PC-9 (cell line): ENCODE data around the gene TAF11. TPM values are rescaled to one million over a fixed set of nuclear protein-coding genes. Genes with fewer than 3 reads are reported as not detected.

Experiments
- BruUV-seq: library from RNA; stranded (reverse); fragments of 400-500 nt; replicated peaks from 2 replicates; lab custom pipeline; 2021; lab: Mats Ljungman, UMichigan
- CTCF ChIA-PET: fragments of 300-600 bp; sonication (Branson Sonifier 250); formaldehyde crosslinking; loops from one replicate; lab custom pipeline; 2022; ENCODE audit warnings: antibody characterized with exemption; lab: Charles Lee
- POLR2A ChIA-PET: fragments of 300-600 bp; sonication (Branson Sonifier 250); formaldehyde crosslinking; loops from one replicate; lab custom pipeline; 2022; ENCODE audit warnings: antibody characterized with exemption; ENCODE audit not compliant: unreplicated experiment; lab: Charles Lee
- DNase-seq, 2 experiments: peaks; one replicate each; pipeline versions ENCODE4 v3.0.0 to v3.0.0-alpha.2; 2015 to 2022; ENCODE audit warnings: mixed read lengths in 1 of 2
- H2AFZ ChIP-seq: fragments of 200-600 bp; sonication (generic); 2 replicates; pipeline ENCODE4 v1.8.1; 2017; ENCODE audit warnings: antibody characterized with exemption
- H3F3A ChIP-seq: fragments of 200-600 bp; sonication (generic); 2 replicates; pipeline ENCODE4 v1.8.1; 2017; ENCODE audit warnings: antibody characterized with exemption, mild to moderate bottlenecking, low read depth; ENCODE audit not compliant: insufficient read depth
- H3K27ac ChIP-seq: fragments of 200-600 bp; sonication (generic); 2 replicates; pipeline ENCODE4 v1.6.1; 2016; ENCODE audit warnings: mixed run types
- H3K27me3 ChIP-seq: fragments of 200-600 bp; sonication (generic); 2 replicates; pipeline ENCODE4 v1.6.1; 2016; ENCODE audit warnings: low read depth, mixed run types; ENCODE audit not compliant: insufficient read depth
- H3K36me3 ChIP-seq: fragments of 200-600 bp; sonication (generic); 2 replicates; pipeline ENCODE4 v1.6.1; 2016; ENCODE audit warnings: low read depth, mixed run types
- H3K4me1 ChIP-seq: fragments of 200-600 bp; sonication (generic); replicated peaks from 2 replicates; pipeline ENCODE4 v1.6.1; 2016; ENCODE audit warnings: mixed run types; ENCODE audit not compliant: insufficient read depth
- H3K4me2 ChIP-seq: fragments of 200-600 bp; sonication (generic); 2 replicates; pipeline ENCODE4 v1.6.1; 2017; ENCODE audit warnings: mixed run types
- H3K4me3 ChIP-seq: fragments of 200-600 bp; sonication (generic); 2 replicates; pipeline ENCODE4 v1.6.1; 2016; ENCODE audit warnings: mixed run types
- H3K79me2 ChIP-seq: fragments of 200-600 bp; sonication (generic); 2 replicates; pipeline ENCODE4 v1.6.1; 2017; ENCODE audit warnings: low read depth, mixed run types
- H3K9me2 ChIP-seq: fragments of 200-600 bp; sonication (generic); 2 replicates; pipeline ENCODE4 v1.8.1; 2017; ENCODE audit warnings: mild to moderate bottlenecking; ENCODE audit not compliant: insufficient read depth
- H3K9me3 ChIP-seq: fragments of 200-600 bp; sonication (generic); 2 replicates; pipeline ENCODE4 v1.8.1; 2016; ENCODE audit warnings: low read depth; ENCODE audit not compliant: insufficient read depth
- H4K20me1 ChIP-seq: fragments of 200-600 bp; sonication (generic); 2 replicates; pipeline ENCODE4 v1.8.1; 2017; ENCODE audit not compliant: insufficient read depth
- CTCF ChIP-seq: fragments of 200-600 bp; sonication (generic); conservative IDR thresholded peaks from 2 replicates; pipeline ENCODE4 v1.6.1; 2017; ENCODE audit warnings: mixed run types, antibody characterized with exemption, mild to moderate bottlenecking, moderate library complexity
- EZH2 ChIP-seq: fragments of 200-600 bp; sonication (generic); IDR thresholded peaks from 2 replicates; pipeline ENCODE4 v1.8.0; 2017; ENCODE audit warnings: antibody characterized with exemption, low read depth
- intact Hi-C: fragments of 100-400 bp; cut with micrococcal nuclease; formaldehyde crosslinking; loops from one replicate; pipeline ENCODE4 v1.10.0; 2022; ENCODE audit not compliant: unreplicated experiment
- total RNA-seq: library from RNA; stranded (reverse); gene quantifications from 2 replicates; pipeline ENCODE4 v1.2.3, GENCODE V29; 2021

TAF11 gene
- total RNA-seq, 1 experiment from 2014 or later, result 27.2 TPM

- Histone ChIP-seq H3K27ac (peak overlapping the region; percentile 53; the same call in 1 of the 2 replicates), H3K4me1 (peaks cover 21% of the 10 kb centered on the region), H3K27me3 (no peaks in the 10 kb centered on the region), H3K79me2 (0 out of 2 replicates have a peak, but pooled peaks cover 12% of the 10 kb centered on the region), H3K36me3 (peaks cover 41% of the 10 kb centered on the region), H4K20me1 (no peaks in the 10 kb centered on the region; the same call in 1 of the 2 replicates), H3K4me2 (no peak overlapping the region), H3K9me3 (no peaks in the 10 kb centered on the region), H3F3A (peaks cover 34% of the 10 kb centered on the region), H2AFZ (no peak overlapping the region), H3K9me2 (no peaks in the 10 kb centered on the region), H3K4me3 (no peak overlapping the region)
- CTCF ChIA-PET, result interaction anchor here (0.6 kb wide), 1 partner anchor 29 kb away, joined by 3 read pairs; no protein-coding TSS in a partner anchor
- no peak for DNase-seq
- POLR2A ChIA-PET, result no interaction called here
- intact Hi-C loops, result no loop called here
- TF ChIP-seq EZH2 (no peak), CTCF (no peak)
- BruUV-seq, result no TSS peak
These were observed 51.8 kb downstream of the TAF11 start for GRCh38 chr6:34836008-34836407.

GRCh38 chr6:34834789-34835518 lies 52.9 kb downstream of the TAF11 start:
- Histone ChIP-seq H3K9me3 (no peaks in the 10 kb centered on the region), H3K4me1 (peaks cover 21% of the 10 kb centered on the region), H4K20me1 (no peaks in the 10 kb centered on the region; the same call in 1 of the 2 replicates), H3F3A (peaks cover 34% of the 10 kb centered on the region), H3K36me3 (peaks cover 40% of the 10 kb centered on the region), H2AFZ (no peak overlapping the region), H3K27ac (peak overlapping the region; percentile 53), H3K27me3 (no peaks in the 10 kb centered on the region), H3K9me2 (no peaks in the 10 kb centered on the region), H3K4me3 (no peak overlapping the region), H3K79me2 (0 out of 2 replicates have a peak, but pooled peaks cover 12% of the 10 kb centered on the region), H3K4me2 (peak overlapping the region; percentile 50)
- intact Hi-C loops, result no loop called here
- BruUV-seq, result no TSS peak
- ChIA-PET CTCF (no interaction called here), POLR2A (interaction anchor here (0.5 kb wide), 1 partner anchor 17 kb away, joined by 3 read pairs; no protein-coding TSS in a partner anchor)
- TF ChIP-seq CTCF, result no peak
- no peak for TF ChIP-seq EZH2
- peak; percentile 53 to 91 for DNase-seq

- Histone ChIP-seq H2AFZ (no peak overlapping the region), H3K27ac (no peak overlapping the region), H3K4me1 (peaks cover 21% of the 10 kb centered on the region), H3K9me3 (no peaks in the 10 kb centered on the region), H4K20me1 (no peaks in the 10 kb centered on the region; the same call in 1 of the 2 replicates), H3K4me3 (no peak overlapping the region), H3K9me2 (no peaks in the 10 kb centered on the region), H3K4me2 (no peak overlapping the region), H3F3A (peaks cover 34% of the 10 kb centered on the region), H3K36me3 (peaks cover 29% of the 10 kb centered on the region), H3K79me2 (0 out of 2 replicates have a peak, but pooled peaks cover 12% of the 10 kb centered on the region), H3K27me3 (no peaks in the 10 kb centered on the region)
- ChIA-PET CTCF (no interaction called here), POLR2A (no interaction called here)
- no TSS peak for BruUV-seq
- TF ChIP-seq EZH2 (no peak), CTCF (no peak)
- no peak for DNase-seq
- intact Hi-C loops, result no loop called here
These were observed 54.9 kb downstream of the TAF11 start for GRCh38 chr6:34832942-34833341.
